ENCODE measurements around the gene GPR83.
"Not testable (repeated sequence)": the region's sequence is repeated elsewhere in the genome, so short reads cannot be mapped to it uniquely, and the experiment has no call there.

Gene GPR83

DNA sequence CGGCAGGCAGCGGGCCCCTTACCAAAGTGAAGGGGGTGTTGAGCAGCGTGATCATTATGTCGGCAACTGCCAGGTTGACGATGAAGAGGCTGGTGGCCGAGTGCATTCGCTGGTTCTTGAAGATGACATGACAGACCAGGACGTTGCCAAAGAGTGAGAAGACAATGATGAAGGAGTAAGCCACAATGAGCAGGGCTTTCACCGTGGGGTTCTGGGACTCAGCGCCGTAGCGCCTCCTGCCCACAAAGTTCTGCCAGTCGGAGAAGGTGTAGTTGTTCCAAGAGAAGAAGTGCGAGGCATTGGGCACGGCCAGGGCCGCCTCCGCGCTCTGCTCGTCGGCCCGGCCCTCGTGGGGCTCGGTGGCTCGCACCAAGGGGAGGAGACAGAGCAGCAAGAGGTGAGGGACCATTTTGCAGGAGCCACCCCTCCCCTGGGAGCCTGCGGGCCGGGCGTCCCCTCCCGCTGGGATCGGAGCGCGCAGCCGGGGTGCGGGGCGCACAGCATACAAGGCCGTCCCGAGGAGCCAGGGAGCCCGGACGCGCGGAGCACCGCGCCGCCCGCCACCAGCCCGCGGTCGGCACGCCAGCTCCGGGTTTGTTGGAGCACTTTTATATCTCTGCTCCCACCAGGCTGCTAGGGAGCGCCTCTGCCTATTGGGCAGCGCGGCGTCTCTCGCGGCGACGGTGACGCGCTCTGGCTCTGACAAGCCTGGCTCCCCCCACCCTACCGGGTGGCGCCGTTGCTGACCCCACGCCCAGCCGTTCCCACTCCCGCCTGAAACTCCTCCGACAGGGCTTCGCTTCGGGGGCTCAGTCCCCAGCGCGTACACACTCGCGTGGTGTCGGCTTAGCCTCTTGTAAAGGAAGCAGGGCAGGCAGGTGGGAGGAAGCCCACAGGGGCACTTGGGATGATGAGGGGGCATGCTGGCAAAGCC, at the start of gene GPR83:
GPR83 (minus strand) TSS at position 581 of the 934 bp plus-strand sequence; CDS start at position 409, 172 bp downstream.
- no peak for DNase-seq (ENCODE audit: low read depth in 2 of 2)

DNA sequence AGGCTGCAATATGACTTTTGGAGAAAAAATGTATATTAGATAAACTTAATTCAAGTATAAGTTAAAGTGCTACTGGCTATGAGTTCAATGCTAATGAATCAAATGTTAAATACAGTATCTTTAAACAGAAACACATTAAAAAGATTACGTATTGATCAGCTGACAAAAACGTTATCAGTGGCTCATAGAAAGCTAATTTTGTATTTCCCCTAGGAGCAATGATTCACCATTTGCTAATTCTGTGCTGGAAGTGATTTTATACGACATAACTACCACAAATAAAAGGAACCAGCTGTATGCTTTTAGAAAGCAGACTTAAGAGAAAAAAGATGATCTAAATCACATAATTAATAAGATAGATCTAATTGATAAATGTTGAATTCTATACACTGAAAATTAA, 48.8 kb upstream of the GPR83 start:
- no peak for DNase-seq (ENCODE audit: low read depth in 2 of 2)

DNA sequence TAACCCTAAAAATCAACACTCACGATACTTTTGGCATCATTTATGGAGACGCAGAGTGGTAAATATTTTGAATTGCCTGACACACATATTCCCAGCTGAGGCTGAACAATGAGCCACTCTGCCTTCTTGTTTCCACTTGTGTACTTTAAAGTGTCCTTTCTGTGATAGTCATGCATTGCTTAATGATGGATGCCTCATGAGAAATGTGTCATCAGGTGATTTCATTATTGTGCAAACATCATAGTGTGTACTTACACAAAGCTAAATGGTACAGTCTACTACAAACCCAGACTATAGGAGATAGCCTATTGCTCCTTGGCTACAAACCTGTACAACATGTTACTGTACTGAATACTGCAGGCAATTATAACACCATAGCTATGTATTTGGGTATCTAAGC, 48.2 kb upstream of the GPR83 start:
- no peak for DNase-seq (ENCODE audit: low read depth in 2 of 2)

DNA sequence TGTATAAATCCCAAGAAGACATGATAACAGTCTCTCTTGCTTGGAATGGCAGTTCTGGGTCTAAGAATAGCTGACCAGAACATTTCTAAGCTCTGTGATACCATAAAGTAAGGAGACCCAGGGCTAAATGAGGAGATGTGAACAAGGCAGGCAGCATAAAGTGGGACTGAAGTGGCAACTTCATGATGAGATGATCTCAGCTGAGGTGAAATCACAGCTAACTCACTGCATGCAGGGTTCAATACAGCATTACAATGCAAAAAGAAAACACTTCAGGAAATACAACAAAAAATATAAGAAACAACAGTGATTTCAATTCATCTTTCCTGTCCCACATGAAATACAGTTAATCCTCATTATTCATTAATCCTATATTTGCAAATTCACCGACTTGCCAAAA, 47.8 kb upstream of the GPR83 start:
- DNase-seq (ENCODE audit: low read depth in 2 of 2) = no peak

DNA sequence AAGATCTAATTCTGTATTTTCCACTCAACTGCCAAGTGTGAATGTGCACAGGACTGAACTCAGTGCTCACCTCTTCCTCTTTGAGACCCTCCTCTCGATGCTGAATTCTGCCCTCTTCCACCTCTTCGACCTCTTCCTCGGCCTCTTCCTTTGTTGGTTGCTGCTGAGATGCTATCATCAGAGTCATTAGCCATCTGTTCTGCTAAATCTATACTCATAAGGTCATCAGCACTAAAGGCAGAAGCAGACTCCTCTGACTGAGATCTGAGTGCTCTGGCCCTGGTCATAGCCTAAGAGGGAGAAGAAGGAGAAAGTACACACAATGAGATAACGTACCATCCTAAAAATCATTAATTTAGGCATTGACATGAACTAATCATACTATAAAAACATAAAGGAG, 45.9 kb upstream of the GPR83 start:
- no peak for DNase-seq (ENCODE audit: low read depth in 2 of 2)

DNA sequence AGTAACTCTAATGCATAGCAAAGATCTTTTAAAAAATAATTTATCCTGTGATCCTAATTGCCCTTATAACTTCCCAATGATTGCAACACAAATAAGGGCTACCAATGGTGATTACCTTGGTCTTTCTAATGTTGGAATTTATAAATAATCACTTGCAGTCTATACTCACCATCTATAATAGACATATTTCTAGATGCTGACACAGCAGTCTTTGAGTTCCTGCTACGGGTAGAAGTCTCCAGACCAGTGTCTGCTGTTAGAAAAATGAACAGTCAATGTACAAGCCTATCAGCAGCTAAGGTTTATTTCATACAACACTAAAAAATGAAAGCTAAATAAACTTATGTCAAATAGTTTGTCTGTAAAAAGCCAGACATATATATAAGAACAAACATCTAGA, 44.4 kb upstream of the GPR83 start:
- no peak for DNase-seq (ENCODE audit: low read depth in 2 of 2)

DNA sequence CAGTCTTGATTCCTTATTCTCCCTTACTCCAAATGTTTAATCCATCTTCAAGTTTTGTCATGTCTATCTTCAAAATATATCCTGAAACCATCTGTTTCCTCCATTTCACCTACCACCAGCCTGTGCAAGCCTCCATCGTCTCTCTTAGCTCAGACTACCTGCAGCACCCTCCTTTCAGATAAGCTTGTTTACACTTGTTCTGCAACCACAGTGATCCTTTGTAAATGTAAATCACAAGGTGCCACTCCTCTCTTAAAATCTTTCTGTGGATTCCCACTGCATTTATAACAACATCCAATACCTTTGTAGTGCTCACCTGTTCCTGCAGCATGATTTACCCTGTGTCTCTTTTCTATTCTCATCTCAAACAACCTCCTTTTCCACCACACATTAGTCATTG, 31.8 kb upstream of the GPR83 start:
- no peak for DNase-seq (ENCODE audit: low read depth in 2 of 2)

DNA sequence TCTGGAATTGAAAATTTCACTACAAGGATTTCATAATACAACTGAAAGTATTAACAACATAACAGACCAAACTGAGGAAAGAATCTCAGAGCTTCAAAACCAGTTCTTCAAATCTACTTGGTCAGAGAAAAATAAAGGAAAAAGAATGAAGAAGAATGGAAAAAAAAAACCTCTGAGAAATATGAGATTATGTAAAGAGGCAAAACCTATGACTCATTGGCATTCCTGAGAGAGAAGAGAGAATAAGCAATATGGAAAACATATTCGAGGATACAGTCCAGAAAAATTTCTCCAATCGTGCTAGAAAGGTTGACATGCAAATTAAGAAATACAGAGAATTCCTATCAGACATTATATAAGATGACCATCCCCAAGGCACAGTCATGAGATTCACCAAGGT, 23.4 kb upstream of the GPR83 start:
- DNase-seq (ENCODE audit: low read depth in 2 of 2) = no peak

DNA sequence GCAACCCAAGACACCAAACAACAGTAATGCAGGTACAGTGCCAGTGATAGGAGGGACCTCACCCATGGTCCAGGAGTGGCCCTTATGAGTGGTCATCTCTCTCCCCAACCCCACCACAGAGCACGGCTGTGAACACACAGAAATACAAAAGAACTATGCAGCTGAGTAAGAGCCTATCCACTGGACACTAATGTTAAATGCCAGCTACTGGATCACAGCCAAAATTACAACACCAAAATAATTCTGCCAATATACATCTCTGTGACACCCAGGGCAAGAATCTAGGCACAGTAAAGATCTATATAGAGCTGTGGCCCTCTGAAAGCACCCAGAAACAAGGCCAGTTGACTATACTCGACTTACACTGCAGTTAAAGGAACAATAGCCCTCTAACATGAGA, 22.8 kb upstream of the GPR83 start:
- no peak for DNase-seq (ENCODE audit: low read depth in 2 of 2)

DNA sequence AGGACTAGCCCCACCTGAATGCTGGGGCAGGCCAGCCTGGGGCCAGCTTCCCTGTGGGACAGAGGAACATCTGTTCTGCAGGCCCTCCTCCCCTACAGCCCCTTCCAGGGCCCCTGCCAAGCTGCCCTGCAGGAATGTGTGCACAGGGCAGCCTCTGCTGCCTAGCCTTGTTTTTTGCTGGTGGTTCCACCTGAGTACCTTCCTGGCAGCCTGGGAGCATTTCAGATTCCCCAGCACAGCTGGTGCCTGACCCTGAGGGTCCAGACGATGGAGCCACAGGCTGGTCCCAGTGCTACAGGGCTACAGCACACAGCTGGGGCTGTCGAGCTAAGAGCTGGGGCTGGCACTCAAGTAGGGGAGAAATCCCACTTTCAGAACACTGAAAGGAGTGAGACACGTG, 22.3 kb upstream of the GPR83 start:
- no peak for DNase-seq (ENCODE audit: low read depth in 2 of 2)

DNA sequence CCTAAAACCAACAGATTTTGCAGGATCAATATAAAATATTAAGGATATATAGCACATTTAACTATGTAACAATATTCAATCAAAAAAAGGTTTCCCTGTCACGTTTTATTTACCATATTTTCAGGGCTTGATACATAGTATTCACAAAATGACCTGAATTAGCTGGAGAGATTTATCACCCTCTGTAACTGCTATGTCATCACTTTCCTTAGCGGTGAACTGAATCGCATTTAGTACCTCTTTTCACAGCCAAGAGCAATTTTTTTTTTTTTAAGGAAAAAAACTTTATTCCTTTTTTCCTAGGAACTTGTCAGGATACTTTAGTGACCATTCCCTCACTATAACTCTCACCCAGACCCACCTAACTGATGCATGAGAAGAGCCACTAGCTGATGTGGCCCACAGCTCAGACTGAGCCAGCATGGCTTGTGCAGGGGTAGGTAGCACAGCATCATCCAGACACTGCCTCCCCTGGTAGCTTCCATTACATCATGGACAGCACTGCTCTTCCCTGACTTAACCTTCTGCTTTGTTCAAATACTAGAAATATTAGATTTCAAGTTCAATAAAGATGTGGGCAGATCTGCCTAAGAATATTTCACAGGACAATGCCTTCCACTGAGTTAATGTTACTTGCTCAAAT, 17.0 kb upstream of the GPR83 start:
- no peak for DNase-seq (ENCODE audit: low read depth in 2 of 2)

DNA sequence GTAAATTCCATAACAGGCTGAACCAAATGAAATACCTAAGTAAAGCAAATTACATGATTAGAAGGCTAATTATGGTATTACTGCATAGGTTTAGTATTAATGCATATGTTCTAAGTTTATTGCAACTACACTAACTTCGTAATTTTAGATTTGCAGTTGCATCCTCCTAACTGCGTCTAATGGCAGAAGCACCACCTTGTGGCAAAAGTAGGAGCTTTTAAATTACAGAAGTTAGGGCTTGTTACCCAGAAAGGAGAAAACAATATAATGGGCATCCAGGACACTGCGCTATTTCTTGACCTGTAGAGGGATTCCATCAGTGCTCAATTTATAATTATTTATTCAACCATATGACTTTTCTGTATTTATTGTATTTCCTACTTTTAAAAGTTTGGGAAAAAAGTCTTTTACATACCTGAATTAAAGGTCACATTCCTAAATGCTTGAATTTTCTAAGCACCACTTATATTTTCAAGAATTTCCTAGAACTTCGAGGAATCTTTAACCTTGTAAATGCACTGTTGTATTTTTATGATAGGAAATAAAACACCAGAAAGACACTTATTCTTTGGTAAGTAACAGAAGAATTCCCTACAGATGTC, 16.3 kb upstream of the GPR83 start:
- DNase-seq (ENCODE audit: low read depth in 2 of 2) = no peak

DNA sequence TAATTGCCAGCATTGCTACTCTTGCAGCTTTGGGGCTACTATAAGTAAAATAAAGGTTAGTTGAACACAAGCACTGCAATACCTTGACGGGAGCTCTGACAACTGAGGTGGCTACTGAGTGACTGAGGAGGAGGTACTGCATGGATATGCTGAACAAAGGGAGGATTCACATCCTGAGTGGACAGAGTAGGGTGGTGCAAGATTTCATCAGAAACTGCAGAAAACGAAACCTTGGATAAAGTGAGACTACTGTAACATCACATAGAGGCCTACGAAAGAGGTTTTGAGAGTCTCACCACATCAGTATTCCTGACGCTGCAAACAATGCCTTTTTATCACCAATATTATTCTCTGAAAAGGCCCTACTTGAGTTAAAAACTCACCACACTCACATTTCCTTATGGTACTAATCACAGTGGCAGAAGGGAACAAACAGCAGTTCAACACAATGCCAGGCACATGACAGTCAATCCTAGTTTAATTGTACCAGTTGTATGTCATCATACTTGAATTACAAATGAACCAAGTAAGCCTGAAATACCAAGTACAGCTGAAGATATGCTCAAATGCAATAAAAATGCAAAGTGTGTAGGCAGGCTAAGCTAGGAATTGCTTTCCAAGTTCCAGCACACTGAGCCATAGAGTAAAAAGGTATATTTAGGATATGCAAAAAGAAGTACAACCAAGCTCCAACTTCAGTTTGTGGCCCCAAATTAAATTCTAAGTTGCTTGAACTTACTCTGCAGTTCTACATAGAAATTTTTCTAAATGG, 4.0 kb upstream of the GPR83 start:
- DNase-seq (ENCODE audit: low read depth in 2 of 2) = no peak

DNA sequence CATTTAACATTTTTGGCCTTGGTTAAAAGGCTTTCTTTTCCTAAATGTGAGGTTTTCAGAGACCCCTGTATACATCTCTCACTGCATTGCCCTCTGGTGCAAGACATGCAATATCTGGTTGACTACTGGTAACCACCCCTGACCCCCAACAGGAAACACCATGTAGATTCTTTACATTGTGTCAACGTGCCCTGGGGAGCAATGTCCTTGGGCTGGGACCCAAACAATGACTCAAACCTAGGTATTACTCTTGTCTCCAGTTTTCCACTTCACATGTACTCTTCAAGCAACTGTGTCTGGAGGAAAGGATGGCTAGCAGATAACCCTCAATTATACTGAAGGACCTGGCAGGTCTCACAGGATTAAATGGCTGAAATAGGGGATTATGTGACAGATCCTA, 1.1 kb upstream of the GPR83 start:
- no peak for DNase-seq (ENCODE audit: low read depth in 2 of 2)

DNA sequence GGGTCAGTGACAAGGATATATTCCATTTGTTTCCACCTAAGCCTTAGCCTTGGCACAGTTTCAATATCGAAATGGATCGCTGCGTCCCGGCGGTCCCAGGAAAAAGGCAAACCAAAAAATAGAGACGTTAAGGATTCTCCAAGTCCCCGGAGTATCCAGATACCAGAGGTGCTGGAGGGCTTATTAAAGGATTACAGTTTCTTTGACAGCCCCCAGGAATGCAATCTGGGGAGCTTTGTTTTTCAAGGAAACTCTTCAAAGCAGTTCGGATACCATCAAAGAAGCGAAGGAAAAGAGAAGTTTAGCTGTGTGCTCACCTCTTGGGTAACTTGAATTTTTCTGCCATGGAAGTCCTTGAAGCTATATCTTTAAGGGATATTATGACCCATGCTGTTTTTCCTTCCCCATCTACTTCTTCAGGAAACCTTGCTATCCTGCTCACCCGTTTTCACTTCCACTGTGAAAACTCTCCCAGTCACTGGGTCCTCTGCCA, 600 bp upstream of the GPR83 start:
- no peak for DNase-seq (ENCODE audit: low read depth in 2 of 2)

DNA sequence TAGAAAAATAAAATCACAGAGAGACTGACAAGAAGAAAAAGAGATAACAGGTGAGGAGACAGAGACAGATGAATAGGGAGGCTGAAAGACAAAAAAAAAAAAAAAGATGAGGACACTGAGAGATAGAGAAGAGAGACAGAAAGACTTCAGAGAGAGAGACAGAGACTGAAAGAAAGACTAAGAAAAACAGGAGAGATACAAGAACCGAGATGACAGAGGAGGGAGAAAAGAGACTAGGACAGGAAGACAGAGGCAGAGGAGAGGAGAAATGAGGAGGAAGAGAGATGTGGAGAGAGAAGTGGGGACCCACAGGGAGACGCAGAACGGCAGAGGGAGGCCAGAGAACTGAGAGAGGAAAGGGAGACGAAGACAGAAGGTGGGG, 771 bp downstream of the GPR83 start:
- DNase-seq (ENCODE audit: low read depth in 2 of 2) = no peak

DNA sequence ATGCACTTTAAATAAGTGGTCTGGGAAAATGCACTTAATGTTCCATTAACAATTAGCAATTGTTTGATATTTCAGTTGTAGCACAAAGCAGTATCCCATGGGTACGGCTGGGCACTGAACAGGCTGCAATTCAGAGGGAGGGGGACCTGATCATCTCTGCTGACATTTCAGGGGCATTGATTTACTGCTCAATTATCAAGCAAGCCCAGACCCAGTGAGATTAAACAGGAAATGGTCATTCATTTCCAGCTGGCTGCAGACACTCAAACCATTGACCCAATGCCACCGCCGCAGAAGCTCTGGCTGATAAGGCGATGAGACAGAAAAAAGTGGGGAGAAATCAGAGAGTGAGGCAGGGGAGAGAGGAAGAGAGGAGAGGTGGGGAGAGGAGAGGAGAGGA, 1.2 kb downstream of the GPR83 start:
- no peak for DNase-seq (ENCODE audit: low read depth in 2 of 2)

DNA sequence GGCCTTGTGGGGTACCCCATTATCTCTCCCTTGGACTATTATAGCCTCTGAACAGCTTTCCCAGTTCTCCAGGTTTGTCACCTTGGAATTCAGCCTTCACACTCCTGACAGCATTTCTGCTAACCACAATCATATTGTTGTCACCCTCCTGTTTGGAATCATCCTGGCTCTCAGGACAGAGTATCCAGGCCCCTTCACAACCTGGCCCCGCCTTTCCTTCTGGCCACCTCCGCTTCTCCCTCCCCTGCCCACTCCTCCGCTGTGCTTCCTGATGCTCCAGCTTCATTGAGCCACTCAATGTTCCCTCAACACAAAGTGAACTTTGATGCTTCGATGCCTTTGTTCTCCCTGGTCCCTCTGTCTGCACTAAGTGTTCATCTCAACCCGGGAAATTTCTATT, 3.1 kb downstream of the GPR83 start:
- no peak for DNase-seq (ENCODE audit: low read depth in 2 of 2)

DNA sequence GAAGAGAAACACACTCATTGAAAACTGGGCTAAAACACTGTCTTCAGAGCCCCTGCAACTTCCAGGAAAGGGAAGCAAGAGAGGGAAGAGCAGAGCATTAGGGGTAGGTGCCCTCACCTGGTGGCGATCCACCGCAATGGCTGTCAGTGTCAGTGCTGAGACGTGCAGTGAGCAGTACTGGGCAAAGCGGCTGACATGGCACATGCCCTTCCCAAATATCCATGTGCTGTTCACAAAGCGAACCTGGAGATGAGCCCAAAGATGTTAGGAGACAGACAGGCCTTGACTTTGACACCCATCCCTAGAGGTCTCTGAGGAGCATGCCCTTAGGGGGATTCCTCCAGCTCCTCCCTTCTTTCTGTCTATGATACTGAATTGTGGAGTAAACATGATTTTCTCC, 4.9 kb downstream of the GPR83 start:
- no peak for DNase-seq (ENCODE audit: low read depth in 2 of 2)

DNA sequence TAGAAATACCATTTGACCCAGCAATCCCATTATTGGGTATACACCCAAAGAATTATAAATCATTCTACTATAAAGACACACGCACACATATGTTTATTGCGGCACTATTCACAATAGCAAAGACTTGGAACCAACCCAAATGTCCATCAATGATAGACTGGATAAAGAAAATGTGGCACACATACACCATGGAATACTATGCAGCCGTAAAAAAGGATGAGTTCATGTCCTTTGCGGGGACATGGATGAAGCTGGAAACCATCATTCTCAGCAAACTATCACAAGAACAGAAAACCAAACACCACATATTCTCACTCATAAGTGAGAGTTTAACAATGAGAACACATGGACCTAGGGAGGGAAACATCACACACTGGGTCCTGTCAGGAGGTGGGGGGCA, 9.3 kb downstream of the GPR83 start:
- not testable (repeated sequence) for DNase-seq (ENCODE audit: low read depth in 2 of 2)

DNA sequence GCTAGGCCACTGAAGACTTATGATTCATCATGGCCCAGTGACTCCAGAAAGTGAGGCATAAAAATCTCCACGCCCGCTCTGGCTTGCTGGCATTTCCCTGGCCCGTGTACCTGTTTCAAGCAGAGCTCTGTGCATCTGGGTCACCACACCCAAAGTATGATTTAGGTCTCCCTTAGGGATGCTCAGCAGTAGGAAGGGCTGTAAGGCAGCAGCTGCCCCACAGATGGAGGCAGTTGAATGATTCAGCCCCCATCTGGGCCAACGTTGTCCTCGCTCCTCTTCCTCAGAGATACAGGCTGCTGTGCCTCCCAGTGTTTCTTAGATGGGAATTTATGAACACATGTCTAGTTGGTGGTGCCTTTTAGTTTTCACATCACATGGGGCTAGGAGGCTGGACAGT, 21.6 kb downstream of the GPR83 start:
- no peak for DNase-seq (ENCODE audit: low read depth in 2 of 2)

DNA sequence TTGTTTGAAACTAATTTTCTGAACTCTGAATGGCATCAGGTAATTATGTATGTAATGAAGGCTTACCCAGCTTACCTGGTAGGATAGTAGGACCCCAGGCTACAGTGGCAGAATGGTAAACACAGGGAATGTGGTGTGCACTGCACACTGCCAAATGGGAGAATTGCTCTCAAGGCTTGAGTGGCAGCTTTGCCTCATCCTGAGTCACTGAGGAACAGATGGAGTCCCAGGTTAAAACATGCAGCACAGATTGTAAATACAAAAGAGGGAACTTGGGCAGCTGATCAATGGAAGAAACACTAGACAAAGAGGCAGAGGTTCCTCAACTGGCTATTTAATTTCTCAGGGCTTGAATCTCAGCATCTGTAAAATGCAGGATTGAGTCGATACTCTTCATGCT, 24.4 kb downstream of the GPR83 start:
- no peak for DNase-seq (ENCODE audit: low read depth in 2 of 2)

Measured in activated CD8-positive, alpha-beta memory T cell treated with anti-CD3 and anti-CD28 coated beads for 4 hours (primary cell).